ENCODE results near the gene MICU2.
"Not testable (repeated sequence)": the region's sequence is repeated elsewhere in the genome, so short reads cannot be mapped to it uniquely, and the experiment has no call there.

Gene MICU2

GRCh38 chr13:21594715-21595545 lies 9.0 kb downstream of the MICU2 start:
- DNase-seq: no peak

- not testable (repeated sequence) for DNase-seq
Measured at GRCh38 chr13:21590665-21591456, 13.1 kb downstream of the MICU2 start.

- DNase-seq: no peak
Measured at GRCh38 chr13:21590231-21590630, 13.7 kb downstream of the MICU2 start.

GRCh38 chr13:21589510-21589909 lies 14.5 kb downstream of the MICU2 start:
- DNase-seq: not testable (repeated sequence)

- DNase-seq: not testable (repeated sequence)
Measured at GRCh38 chr13:21588411-21588810, 15.6 kb downstream of the MICU2 start.

GRCh38 chr13:21584973-21585592 lies 18.9 kb downstream of the MICU2 start:
- no peak for DNase-seq

GRCh38 chr13:21583478-21583877 lies 20.5 kb downstream of the MICU2 start:
- DNase-seq: no peak

GRCh38 chr13:21580736-21581135 lies 23.2 kb downstream of the MICU2 start:
- DNase-seq: no peak

GRCh38 chr13:21579754-21580316 lies 24.1 kb downstream of the MICU2 start:
- no peak for DNase-seq

GRCh38 chr13:21578748-21579147 lies 25.2 kb downstream of the MICU2 start:
- DNase-seq: no peak

- no peak for DNase-seq
Measured at GRCh38 chr13:21576426-21576825, 27.5 kb downstream of the MICU2 start.

GRCh38 chr13:21573920-21574712 lies 29.9 kb downstream of the MICU2 start:
- no peak for DNase-seq

- DNase-seq: no peak
Measured at GRCh38 chr13:21569686-21570085, 34.3 kb downstream of the MICU2 start.

- no peak for DNase-seq
Measured at GRCh38 chr13:21568854-21569253, 35.1 kb downstream of the MICU2 start.

GRCh38 chr13:21567714-21568113 lies 36.3 kb downstream of the MICU2 start:
- DNase-seq: no peak

- DNase-seq: no peak
Measured at GRCh38 chr13:21557995-21558394, 46.0 kb downstream of the MICU2 start.

GRCh38 chr13:21556051-21556450 lies 47.9 kb downstream of the MICU2 start:
- DNase-seq: no peak

GRCh38 chr13:21553261-21553660 lies 50.7 kb downstream of the MICU2 start:
- not testable (repeated sequence) for DNase-seq

GRCh38 chr13:21550918-21551317 lies 53.1 kb downstream of the MICU2 start:
- no peak for DNase-seq

- no peak for DNase-seq
Measured at GRCh38 chr13:21549633-21550032, 54.3 kb downstream of the MICU2 start.

GRCh38 chr13:21548577-21548976 lies 55.4 kb downstream of the MICU2 start:
- no peak for DNase-seq

GRCh38 chr13:21546372-21546771 lies 57.6 kb downstream of the MICU2 start:
- no peak for DNase-seq

Data from NCI-H1105 treated with DMSO at 0.1 percent for 48 hours (cell line).